HG03432 (cell line): ENCODE measurements around the gene EPC2.
"Not testable (repeated sequence)": the region's sequence is repeated elsewhere in the genome, so short reads cannot be mapped to it uniquely, and the experiment has no call there.

Source experiments
- ATAC-seq: cut with Tn5 transposase; IDR thresholded peaks from one replicate; pipeline ENCODE4 v1.9.1; 2021; ENCODE audit warnings: mild to moderate bottlenecking, moderate library complexity; ENCODE audit not compliant: unreplicated experiment

EPC2 gene

DNA sequence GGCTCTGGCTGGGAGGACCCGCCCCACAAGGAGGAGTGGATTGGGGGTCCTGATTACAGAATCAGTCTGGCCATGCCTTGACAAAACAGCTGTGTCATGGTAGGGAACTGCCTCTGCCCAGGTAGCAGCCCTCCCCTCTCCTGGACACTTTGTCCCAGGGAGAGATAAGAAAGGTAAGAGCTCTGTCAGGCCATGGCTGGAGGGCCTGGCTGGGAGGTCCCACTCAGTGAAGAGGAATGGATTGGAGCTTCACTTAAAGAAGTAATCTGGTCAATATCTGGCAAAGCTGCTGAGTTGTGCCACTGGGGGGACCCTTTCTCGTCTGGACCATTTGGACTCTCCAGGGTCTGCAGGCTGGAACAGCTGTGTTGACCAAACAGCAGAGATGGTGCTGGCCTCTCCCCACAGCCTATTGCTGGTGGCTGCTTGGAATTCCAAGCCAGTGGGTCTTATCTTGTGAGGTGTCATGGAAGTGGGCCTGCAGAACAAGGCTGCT is 75.4 kb downstream of the EPC2 start:
- no peak for ATAC-seq

DNA sequence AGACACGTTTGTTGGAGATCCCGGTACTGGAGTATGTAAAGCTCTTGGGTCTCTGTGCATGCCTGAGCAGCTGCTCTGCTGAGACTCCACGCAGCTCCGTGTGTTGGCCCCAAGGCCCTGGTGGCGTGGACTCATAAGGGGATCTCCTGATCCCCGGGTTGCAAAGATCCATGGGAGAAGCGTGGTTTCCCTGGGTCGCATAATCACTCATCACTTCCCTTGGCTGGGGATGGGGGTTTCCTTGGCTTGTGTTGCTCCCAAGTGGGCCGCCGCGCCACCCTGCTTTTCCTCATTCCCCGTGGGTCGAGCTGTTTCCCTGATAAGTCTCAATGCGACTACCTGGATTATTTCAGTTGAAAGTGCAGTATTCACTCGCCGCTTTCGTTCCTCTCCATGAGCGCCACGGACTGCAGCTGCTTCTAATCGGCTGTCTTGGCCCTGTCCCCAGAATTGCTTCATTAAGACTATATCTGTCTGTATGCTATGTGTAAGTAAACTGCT is 76.0 kb downstream of the EPC2 start:
- no peak for ATAC-seq

- ATAC-seq, result no peak
Measured at GRCh38 chr2:148721520-148721931, 77.0 kb downstream of the EPC2 start.

- no peak for ATAC-seq
Measured at GRCh38 chr2:148721991-148722777, 77.6 kb downstream of the EPC2 start.

GRCh38 chr2:148725564-148725963 is 81.0 kb downstream of the EPC2 start:
- ATAC-seq, result peak; percentile 19

DNA sequence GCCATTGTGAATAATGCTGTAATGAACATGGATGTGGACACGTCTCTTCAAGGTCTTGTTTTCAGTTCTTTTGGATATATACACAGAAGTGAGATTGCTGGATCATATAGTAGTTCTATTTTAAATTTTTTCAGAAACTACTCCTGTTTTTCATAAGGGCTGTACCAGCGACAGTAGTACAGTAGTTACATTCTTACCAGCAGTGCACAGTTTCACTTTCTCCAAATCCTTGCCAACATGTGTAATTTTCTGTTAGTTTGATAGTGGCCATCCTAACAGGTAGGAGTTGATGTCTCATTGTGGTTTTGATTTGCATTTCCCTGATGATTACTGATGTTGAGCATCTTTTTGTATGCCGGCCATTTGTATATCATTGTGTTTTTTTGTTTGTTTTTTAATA is 81.7 kb downstream of the EPC2 start:
- peak; percentile 80 for ATAC-seq

GRCh38 chr2:148730085-148730484 is 85.5 kb downstream of the EPC2 start:
- ATAC-seq, result no peak

- ATAC-seq, result no peak
Measured at GRCh38 chr2:148737742-148738141, 93.2 kb downstream of the EPC2 start.

DNA sequence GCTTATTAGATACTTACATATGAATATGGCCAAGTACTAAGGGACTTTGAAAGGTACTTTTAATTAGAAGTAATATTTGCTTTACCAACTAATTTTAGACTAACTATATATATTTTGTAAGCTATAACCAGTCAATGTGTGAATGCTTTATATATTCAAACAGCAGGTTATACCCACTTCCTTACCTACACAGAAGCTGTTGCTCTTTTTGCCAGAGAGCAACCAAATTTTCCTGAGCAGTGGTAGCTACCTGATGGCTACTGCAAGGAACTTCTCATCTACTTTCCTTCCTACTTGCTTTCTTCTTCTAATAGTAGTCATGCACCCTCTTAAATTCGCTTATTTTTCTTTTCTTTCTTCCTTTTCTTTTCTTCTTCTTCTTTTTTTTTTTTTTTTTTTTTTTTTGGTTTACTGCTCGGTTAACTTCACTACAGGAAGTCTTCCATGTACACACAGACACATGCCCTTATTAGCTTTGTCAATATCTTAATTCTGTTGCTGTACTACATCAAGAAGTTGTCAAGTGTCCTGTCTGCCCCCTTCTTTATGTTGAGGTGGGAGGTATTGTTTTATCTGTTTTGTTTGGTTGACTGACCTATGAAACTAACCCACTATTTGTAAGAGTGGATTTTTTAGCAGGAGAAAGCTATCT is 95.0 kb downstream of the EPC2 start:
- ATAC-seq, result no peak

DNA sequence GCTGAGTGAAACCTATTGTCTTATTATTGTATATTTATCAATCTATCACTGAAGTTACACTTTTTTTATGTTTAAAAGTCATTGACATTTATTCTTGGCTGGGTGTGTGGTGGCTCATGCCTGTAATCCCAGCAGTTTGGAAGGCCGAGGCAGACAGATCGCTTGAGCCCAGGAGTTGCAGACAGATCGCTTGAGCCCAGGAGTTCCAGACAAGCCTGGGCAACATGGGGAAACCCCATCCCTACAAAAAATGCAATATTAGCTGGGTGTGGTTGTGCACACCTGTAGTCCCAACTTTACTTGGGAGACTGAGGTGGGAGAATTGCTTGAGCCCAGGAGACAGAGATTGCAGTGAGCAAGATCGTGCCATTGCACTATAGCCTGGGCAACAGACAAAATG is 97.8 kb downstream of the EPC2 start:
- no peak for ATAC-seq

DNA sequence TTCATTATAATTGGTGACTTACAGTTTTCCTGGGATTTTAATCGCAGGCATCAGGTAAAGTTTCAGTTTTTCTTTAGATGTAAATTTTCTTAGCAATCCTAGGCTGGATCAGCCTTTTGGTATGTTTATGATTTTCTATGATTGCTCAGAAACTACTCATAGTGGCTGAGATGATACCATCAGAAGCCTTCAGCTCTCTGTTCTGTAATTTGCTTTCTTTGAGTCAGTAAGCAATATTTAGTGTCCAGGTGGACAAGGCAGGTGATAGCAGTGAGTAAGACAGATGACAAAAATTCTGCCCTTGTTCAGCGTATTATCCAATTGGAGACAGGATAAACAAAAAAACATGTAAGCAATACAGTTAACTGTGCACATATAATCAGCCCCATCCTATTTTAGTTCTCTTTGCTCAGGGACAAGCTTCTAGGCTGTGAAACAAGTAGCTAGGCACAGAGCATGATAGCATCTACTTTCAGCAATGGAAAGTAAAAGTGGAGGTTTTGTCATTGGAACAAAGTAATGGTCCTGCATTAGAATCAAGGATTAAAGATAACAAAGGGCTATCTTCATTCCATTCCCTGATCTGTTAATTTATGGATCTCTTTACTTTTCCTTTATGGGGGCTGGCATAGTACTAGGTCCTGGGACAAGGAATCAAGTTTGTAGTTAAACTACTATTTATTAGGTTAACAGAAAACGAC is 100.8 kb downstream of the EPC2 start:
- ATAC-seq, result no peak

DNA sequence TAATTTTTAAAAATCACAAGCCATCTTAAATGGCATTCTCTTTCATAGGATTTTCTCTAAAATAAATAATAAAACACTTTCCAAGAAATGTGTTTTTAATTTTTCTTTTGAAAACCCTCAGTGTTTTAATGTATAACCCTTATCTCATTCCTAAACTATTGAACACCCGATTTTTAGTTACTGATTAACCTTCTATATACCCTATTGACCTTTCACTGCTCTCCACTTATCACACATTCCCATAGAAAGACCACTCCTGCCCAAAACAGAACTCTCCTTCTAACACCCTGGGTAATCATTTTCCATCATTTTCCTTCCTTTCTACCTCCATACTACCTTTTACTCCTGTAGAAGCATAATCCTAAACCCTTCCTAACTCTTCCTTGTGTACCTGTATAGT is 102.4 kb downstream of the EPC2 start:
- no peak for ATAC-seq

DNA sequence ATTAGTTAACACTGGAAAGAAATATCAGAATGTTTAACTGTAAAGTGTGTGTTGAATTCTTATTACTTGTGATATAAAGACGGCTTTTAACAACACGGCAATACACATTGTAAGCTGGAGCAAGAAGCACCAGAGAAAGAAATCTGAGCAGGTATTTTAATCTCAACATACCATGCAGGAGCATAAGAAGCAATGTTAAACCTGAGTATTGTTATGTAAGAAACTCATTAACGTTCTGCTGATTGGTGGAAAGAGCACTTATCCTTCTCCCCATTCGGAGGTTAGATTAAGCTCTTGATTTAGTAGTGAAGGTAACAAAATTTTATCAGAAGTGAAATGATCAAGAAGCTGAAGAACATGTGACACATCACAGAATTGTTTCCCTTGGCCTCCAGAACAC is 107.4 kb downstream of the EPC2 start:
- no peak for ATAC-seq

DNA sequence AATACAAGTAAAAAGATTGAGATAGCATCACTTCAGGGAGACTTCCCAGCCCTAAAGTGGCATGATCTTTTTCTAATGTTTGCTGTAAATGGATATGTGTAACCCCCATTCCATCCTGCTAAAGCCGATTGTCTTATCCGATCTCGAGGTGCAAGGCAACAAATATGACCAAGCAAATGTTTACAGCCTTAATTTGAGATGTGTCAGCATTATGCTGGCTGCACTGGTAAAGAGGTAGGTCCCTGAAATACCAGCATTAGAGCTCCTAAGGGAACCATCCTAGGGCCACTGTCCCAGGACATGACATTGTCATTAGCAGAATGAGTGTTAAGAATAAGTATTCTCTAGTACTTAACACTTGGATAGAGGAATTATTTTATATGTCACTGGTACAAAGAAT is 108.4 kb downstream of the EPC2 start:
- ATAC-seq, result no peak

- no peak for ATAC-seq
Measured at GRCh38 chr2:148754864-148755263, 110.3 kb downstream of the EPC2 start.

DNA sequence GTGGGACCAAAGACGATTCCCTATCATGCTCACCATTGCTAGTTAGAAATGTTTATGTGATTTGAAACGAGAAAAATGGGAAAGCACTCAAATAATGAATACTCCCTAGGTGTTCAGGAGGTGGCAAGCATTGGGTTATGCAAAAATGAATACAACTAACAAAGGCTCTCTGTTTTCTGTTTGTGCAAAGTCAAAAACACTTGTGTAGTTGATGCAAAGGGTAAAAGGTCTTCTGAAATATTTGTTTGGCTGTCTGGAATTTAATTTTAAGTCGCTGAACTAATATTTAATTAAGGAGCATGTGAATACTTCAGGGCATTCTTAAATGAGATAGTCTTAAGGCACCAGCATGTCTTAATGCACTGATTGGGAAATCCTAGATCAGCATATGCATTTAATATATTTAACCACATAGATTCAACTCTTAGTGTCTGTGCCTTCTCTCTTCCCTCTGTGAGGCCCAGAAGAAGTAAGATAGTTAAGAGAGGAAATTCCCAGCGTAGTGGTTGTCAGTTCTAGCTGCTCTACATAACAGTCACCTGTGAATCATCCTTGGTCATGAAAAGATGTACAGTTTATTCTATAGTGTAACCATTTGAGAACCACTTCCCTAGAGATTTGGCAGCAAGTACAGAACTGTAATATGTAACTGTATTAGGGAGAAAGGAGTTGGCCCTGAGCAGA is 111.9 kb downstream of the EPC2 start:
- no peak for ATAC-seq

DNA sequence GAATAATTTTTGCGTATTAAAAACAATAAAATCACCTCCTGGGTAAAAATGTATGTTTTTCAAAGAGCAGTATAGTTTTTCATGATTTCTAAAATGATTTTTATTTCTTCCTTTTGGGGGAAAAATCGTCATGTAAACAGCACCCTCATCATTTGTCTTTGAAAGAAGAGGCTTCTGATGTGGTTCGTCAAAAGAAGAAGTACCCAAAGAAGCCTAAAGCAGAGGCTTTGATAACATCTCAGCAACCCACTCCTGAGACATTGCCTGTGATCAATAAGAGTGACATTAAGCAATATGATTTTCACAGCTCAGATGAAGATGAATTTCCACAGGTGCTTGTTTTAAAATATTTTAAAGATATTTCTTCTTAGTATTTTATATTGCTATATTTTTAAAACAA is 120.3 kb downstream of the EPC2 start:
- no peak for ATAC-seq

- no peak for ATAC-seq
Measured at GRCh38 chr2:148770047-148770446, 125.5 kb downstream of the EPC2 start.

- no peak for ATAC-seq
Measured at GRCh38 chr2:148781544-148781943, 137.0 kb downstream of the EPC2 start.

GRCh38 chr2:148789059-148789458 is 144.5 kb downstream of the EPC2 start:
- no peak for ATAC-seq

DNA sequence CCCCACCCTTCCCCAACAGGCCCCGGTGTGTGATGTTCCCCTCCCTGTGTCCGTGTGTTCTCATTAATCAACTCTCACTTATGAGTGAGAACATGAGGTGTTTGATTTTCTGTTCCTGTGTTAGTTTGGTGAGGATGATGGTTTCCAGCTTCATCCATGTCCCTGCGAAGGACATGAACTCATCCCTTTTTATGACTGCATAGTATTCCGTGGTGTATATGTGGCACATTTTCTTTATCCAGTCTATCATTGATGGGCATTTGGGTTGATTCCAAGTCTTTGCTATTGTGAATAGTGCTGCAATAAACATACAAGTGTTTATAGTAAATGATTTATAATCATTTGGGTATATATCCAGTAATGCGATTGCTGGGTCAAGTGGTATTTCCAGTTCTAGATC is 145.6 kb downstream of the EPC2 start:
- ATAC-seq, result not testable (repeated sequence)
